ENCODE measurements around the gene LGR4. TPM values are rescaled to one million over a fixed set of nuclear protein-coding genes. Genes with fewer than 3 reads are reported as not detected.

LGR4 gene
- total and polyA plus RNA-seq, 2 of the 13 experiments (the other 11 are each of a cell fraction or from before 2014, with no cell fraction given): 42.1 to 68.7 TPM

DNA sequence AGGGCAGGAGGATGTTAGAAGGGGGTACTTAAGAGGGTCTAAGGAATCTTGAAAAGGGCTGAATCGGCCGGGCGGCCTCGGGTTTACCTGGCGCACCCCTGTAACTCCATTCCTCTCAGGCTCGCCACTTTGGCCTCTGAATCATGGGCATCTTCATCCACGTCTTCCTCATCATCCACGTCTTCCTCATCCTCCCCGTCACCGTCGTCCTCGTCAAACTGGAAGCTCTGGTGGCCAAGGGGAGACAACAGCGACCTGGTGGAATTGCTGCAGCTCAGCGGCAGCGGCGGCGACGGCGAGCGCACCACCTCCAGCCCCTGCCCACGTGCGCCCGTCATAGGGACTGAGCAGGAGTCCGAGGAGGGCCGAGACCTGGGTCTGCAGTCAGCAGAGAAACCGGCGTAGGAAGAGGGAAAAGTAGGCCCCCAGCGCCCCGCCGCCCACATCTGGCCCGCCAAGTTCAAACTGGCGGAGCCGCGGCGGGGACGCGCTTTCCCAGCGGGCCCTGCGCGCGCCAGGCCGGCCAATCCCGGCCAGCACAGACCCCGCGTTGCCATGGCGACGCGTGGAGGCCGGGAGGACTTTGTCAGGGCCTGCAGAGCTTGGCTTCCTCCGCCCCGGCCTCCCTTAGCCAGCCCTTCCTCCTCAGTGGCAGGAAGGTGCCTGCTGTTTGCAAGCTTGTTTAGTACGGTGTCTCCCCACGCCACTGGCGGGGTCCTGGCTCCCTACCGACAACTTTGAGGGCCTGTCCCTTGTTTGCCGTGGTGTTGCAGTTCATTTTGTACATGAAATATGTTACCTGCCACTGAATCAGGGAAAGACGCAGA is 109.6 kb downstream of the LGR4 start, which contains the start of gene CCDC34 (continued):
- TF ChIP-seq, protein P1, sequence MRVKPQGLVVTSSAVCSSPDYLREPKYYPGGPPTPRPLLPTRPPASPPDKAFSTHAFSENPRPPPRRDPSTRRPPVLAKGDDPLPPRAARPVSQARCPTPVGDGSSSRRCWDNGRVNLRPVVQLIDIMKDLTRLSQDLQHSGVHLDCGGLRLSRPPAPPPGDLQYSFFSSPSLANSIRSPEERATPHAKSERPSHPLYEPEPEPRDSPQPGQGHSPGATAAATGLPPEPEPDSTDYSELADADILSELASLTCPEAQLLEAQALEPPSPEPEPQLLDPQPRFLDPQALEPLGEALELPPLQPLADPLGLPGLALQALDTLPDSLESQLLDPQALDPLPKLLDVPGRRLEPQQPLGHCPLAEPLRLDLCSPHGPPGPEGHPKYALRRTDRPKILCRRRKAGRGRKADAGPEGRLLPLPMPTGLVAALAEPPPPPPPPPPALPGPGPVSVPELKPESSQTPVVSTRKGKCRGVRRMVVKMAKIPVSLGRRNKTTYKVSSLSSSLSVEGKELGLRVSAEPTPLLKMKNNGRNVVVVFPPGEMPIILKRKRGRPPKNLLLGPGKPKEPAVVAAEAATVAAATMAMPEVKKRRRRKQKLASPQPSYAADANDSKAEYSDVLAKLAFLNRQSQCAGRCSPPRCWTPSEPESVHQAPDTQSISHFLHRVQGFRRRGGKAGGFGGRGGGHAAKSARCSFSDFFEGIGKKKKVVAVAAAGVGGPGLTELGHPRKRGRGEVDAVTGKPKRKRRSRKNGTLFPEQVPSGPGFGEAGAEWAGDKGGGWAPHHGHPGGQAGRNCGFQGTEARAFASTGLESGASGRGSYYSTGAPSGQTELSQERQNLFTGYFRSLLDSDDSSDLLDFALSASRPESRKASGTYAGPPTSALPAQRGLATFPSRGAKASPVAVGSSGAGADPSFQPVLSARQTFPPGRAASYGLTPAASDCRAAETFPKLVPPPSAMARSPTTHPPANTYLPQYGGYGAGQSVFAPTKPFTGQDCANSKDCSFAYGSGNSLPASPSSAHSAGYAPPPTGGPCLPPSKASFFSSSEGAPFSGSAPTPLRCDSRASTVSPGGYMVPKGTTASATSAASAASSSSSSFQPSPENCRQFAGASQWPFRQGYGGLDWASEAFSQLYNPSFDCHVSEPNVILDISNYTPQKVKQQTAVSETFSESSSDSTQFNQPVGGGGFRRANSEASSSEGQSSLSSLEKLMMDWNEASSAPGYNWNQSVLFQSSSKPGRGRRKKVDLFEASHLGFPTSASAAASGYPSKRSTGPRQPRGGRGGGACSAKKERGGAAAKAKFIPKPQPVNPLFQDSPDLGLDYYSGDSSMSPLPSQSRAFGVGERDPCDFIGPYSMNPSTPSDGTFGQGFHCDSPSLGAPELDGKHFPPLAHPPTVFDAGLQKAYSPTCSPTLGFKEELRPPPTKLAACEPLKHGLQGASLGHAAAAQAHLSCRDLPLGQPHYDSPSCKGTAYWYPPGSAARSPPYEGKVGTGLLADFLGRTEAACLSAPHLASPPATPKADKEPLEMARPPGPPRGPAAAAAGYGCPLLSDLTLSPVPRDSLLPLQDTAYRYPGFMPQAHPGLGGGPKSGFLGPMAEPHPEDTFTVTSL (CRISPR knock-in tag; IDR thresholded peaks at IDR 0.05; ENCODE audit: borderline replicate concordance): no peak
- TF ChIP-seq RXRB (CRISPR knock-in tag; IDR thresholded peaks at IDR 0.05; ENCODE audit: borderline replicate concordance) (peak; percentile 54), ZNF335 (CRISPR knock-in tag; IDR thresholded peaks at IDR 0.05) (peak; percentile 90), KLF12 (CRISPR knock-in tag; IDR thresholded peaks at IDR 0.05; ENCODE audit: borderline replicate concordance) (peak; percentile 82; the same call in 1 of the 2 replicates), MYPOP (CRISPR knock-in tag; IDR thresholded peaks at IDR 0.05) (peak; percentile 45; the same call in 1 of the 2 replicates), NFIB (CRISPR knock-in tag; IDR thresholded peaks at IDR 0.05; ENCODE audit: borderline replicate concordance) (no peak), ZNF552 (CRISPR knock-in tag; IDR thresholded peaks at IDR 0.05; ENCODE audit: borderline replicate concordance) (0 out of 2 replicates have a peak, but pooled peaks have one; percentile 38), ZNF432 (CRISPR knock-in tag; IDR thresholded peaks at IDR 0.05; ENCODE audit: borderline replicate concordance) (no peak), MED1 (CRISPR knock-in tag; IDR thresholded peaks at IDR 0.05) (peak; percentile 71; the same call in 1 of the 2 replicates), ZSCAN30 (CRISPR knock-in tag; IDR thresholded peaks at IDR 0.05) (peak; percentile 90; the same call in 1 of the 2 replicates), ZNF775 (CRISPR knock-in tag; IDR thresholded peaks at IDR 0.05; ENCODE audit: borderline replicate concordance) (no peak), NFYB (CRISPR knock-in tag; IDR thresholded peaks at IDR 0.05) (peak; percentile 75), ZNF883 (CRISPR knock-in tag; IDR thresholded peaks at IDR 0.05; ENCODE audit: not compliant biosample characterization) (peak; percentile 69), ZFX (CRISPR knock-in tag; IDR thresholded peaks at IDR 0.05; ENCODE audit: low read depth) (peak; percentile 98), FOXK1 (CRISPR knock-in tag; IDR thresholded peaks at IDR 0.05; ENCODE audit: borderline replicate concordance, low read depth) (no peak; the same call in 1 of the 2 replicates), JARID2 (CRISPR knock-in tag; IDR thresholded peaks at IDR 0.05; ENCODE audit: insufficient replicate concordance) (peak; percentile 65), SIX1 (CRISPR knock-in tag; IDR thresholded peaks at IDR 0.05; ENCODE audit: borderline replicate concordance) (no peak), TCF7 (IDR thresholded peaks at IDR 0.05; ENCODE audit: low read depth) (no peak), HNRNPK (IDR thresholded peaks at IDR 0.05; ENCODE audit: low read depth, low read length, poor library complexity, severe bottlenecking) (no peak), CHD2 (IDR thresholded peaks at IDR 0.05; ENCODE audit: low read depth, low read length) (peak; percentile 50; the same call in 1 of the 2 replicates)
- TF ChIP-seq, protein P2, sequence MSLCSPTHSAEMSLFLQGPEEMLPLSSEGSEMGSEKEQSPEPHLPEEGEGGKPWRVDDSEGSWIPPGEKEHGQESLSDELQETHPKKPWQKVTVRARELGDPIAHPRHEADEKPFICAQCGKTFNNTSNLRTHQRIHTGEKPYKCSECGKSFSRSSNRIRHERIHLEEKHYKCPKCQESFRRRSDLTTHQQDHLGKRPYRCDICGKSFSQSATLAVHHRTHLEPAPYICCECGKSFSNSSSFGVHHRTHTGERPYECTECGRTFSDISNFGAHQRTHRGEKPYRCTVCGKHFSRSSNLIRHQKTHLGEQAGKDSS (CRISPR knock-in tag; IDR thresholded peaks at IDR 0.05; ENCODE audit: borderline replicate concordance, low read depth): peak; percentile 74; the same call in 1 of the 2 replicates

All from HepG2 (cell line).